Spleen (tissue), 7 donors: ENCODE data around the gene LRCH3.

Source experiments
- POLR2A ChIP-seq, 3 donors: fragments of 450-650 bp; IDR thresholded peaks; one replicate each; pipeline ENCODE4 v1.5.1; 2017; ENCODE audit warnings: antibody characterized with exemption in 3 of 3, mild to moderate bottlenecking in 1 of 3
- POLR2AphosphoS5 ChIP-seq, 3 donors: sonication (generic); formaldehyde crosslinking; IDR thresholded peaks; one replicate each; pipeline ENCODE4 v1.5.1; 2017; ENCODE audit warnings: antibody characterized with exemption in 3 of 3
- TF ChIP-seq, protein P1 (sequence below), 11 experiments: fragments of 200-600 bp in 7 of 11; fragments of 450-650 bp in 4 of 11; sonication (generic) in 4 of 11; IDR thresholded peaks in 8 of 11; conservative IDR thresholded peaks in 3 of 11; 1 replicate in 7 of 11; 2 replicates in 4 of 11; pipeline versions ENCODE4 v1.4.0 to v1.8.0; 2016 to 2021; ENCODE audit warnings: antibody characterized with exemption in 11 of 11, inconsistent platforms in 4 of 11, mild to moderate bottlenecking in 1 of 11
- donor health status: DM: no; HTN: no; CAD: no; lungs with moderate emphysema.
- donor health status: DM: no; HTN: no; CAD: no.
- donor health status: DM: no; HTN: no; CAD: no.

GRCh38 chr3:197809356-197810020 lies 18.4 kb downstream of the LRCH3 start:
- TF ChIP-seq POLR2AphosphoS5 (IDR thresholded peaks at IDR 0.05) (no peak), POLR2A (IDR thresholded peaks at IDR 0.05) (no peak)
- TF ChIP-seq, protein P1, sequence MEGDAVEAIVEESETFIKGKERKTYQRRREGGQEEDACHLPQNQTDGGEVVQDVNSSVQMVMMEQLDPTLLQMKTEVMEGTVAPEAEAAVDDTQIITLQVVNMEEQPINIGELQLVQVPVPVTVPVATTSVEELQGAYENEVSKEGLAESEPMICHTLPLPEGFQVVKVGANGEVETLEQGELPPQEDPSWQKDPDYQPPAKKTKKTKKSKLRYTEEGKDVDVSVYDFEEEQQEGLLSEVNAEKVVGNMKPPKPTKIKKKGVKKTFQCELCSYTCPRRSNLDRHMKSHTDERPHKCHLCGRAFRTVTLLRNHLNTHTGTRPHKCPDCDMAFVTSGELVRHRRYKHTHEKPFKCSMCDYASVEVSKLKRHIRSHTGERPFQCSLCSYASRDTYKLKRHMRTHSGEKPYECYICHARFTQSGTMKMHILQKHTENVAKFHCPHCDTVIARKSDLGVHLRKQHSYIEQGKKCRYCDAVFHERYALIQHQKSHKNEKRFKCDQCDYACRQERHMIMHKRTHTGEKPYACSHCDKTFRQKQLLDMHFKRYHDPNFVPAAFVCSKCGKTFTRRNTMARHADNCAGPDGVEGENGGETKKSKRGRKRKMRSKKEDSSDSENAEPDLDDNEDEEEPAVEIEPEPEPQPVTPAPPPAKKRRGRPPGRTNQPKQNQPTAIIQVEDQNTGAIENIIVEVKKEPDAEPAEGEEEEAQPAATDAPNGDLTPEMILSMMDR (IDR thresholded peaks at IDR 0.05 in 8 of 11, conservative IDR thresholded peaks at IDR 0.05 in 3 of 11): no peak
